CD8-positive, alpha-beta memory T cell (primary cell): Measurements from ENCODE around the gene BRIP1. TPM values are rescaled to one million over a fixed set of nuclear protein-coding genes. Genes with fewer than 3 reads are reported as not detected.

ENCODE experiments used
- CTCF ChIA-PET: fragments of 350-600 bp; sonication (Branson Sonifier 250); formaldehyde crosslinking; loops from one replicate; lab custom pipeline; 2021; ENCODE audit warnings: antibody characterized with exemption; lab: Charles Lee
- POLR2A ChIA-PET: fragments of 350-600 bp; sonication (Branson Sonifier 250); formaldehyde crosslinking; loops from one replicate; lab custom pipeline; 2021; ENCODE audit warnings: antibody characterized with exemption; lab: Charles Lee
- DNase-seq, 5 donors: peaks; one replicate each; pipeline versions ENCODE4 v3.0.0 to v3.0.0-alpha.2; 2020 to 2022; ENCODE audit warnings: mixed read lengths in 1 of 5
- H3K27ac ChIP-seq: one replicate; pipeline ENCODE4 v1.7.0; 2013; ENCODE audit warnings: low read depth, mild to moderate bottlenecking, low read length, moderate library complexity
- H3K27me3 ChIP-seq: 2 replicates; pipeline ENCODE4 v1.7.0; 2013; ENCODE audit warnings: low read length, mild to moderate bottlenecking; ENCODE audit not compliant: insufficient read depth, poor library complexity, severe bottlenecking
- H3K36me3 ChIP-seq: 2 replicates; pipeline ENCODE4 v1.7.0; 2013; ENCODE audit warnings: mild to moderate bottlenecking, low read length, moderate library complexity; ENCODE audit not compliant: insufficient read depth
- H3K4me1 ChIP-seq: 2 replicates; pipeline ENCODE4 v1.7.0; 2013; ENCODE audit warnings: mild to moderate bottlenecking, low read length, moderate library complexity; ENCODE audit not compliant: insufficient read depth
- H3K4me3 ChIP-seq: 2 replicates; pipeline ENCODE4 v1.7.0; 2013; ENCODE audit warnings: mild to moderate bottlenecking, low read length
- H3K9me3 ChIP-seq: 2 replicates; pipeline ENCODE4 v1.7.0; 2013; ENCODE audit warnings: mild to moderate bottlenecking, low read length
- H3K27ac Mint-ChIP-seq, 8 donors: one replicate each; pipeline ENCODE4 v1.8.0; 2020 to 2021; ENCODE audit warnings: mixed read lengths in 8 of 8, mild to moderate bottlenecking in 6 of 8, inconsistent platforms in 3 of 8, moderate library complexity in 3 of 8
- H3K27me3 Mint-ChIP-seq, 2 donors: one replicate each; pipeline ENCODE4 v1.8.0; 2020 to 2021; ENCODE audit warnings: mixed read lengths in 2 of 2, mild to moderate bottlenecking in 1 of 2, moderate library complexity in 1 of 2
- H3K36me3 Mint-ChIP-seq, 3 donors: one replicate each; pipeline ENCODE4 v1.8.0; 2020 to 2021; ENCODE audit warnings: mixed read lengths in 3 of 3, inconsistent platforms in 1 of 3, mild to moderate bottlenecking in 1 of 3
- H3K4me1 Mint-ChIP-seq, 3 donors: one replicate each; pipeline ENCODE4 v1.8.0; 2020 to 2021; ENCODE audit warnings: mixed read lengths in 3 of 3, inconsistent platforms in 1 of 3, mild to moderate bottlenecking in 1 of 3
- H3K4me3 Mint-ChIP-seq, 7 donors: one replicate each; pipeline ENCODE4 v1.8.0; 2020 to 2021; ENCODE audit warnings: mixed read lengths in 7 of 7, mild to moderate bottlenecking in 6 of 7, moderate library complexity in 4 of 7, inconsistent platforms in 2 of 7
- H3K9me3 Mint-ChIP-seq, 5 donors: one replicate each; pipeline ENCODE4 v1.8.0; 2020 to 2022; ENCODE audit warnings: mixed read lengths in 5 of 5, mild to moderate bottlenecking in 3 of 5, moderate library complexity in 2 of 5, inconsistent platforms in 1 of 5
- polyA plus RNA-seq: library from polyadenylated mRNA; unstranded; fragments of 300-500 nt; fragmentation: Illumina TruSeq; gene quantifications from one replicate; pipeline ENCODE4 v1.2.3, GENCODE V29; 2021
- total RNA-seq, 2 experiments: library from RNA; stranded (reverse); gene quantifications; one replicate each; pipeline ENCODE4 v1.2.3, GENCODE V29; 2021

The BRIP1 gene
- total RNA-seq (10 to 100 TPM; 11.3 to 11.7 TPM), polyA plus RNA-seq (0.86 TPM)

- ChIA-PET POLR2A (interaction anchor here (0.6 to 1.5 kb wide), 9 partner anchors 9 to 1787 kb away, joined by 3 to 8 read pairs (median 4); no protein-coding TSS in a partner anchor), CTCF (interaction anchor here (1.1 to 1.5 kb wide), 2 partner anchors 38 to 203 kb away, joined by 3 read pairs; no protein-coding TSS in a partner anchor)
- Histone ChIP-seq H3K27me3 (no peaks in the 10 kb centered on the region), H3K4me1 (peaks cover 10% of the 10 kb centered on the region), H3K36me3 (no peaks in the 10 kb centered on the region), H3K9me3 (no peaks in the 10 kb centered on the region), H3K27ac (peak within 1 kb of the TSS; percentile 78), H3K4me3 (peak within 1 kb of the TSS; percentile 84)
- Mint-ChIP-seq H3K4me3 (peak within 1 kb of the TSS; percentile 91 to 98 (median 97)), H3K27me3 (no peaks in the 10 kb centered on the region), H3K36me3 (peaks cover 0 to 18% (median 1%) of the 10 kb centered on the region in 3 donors), H3K4me1 (peaks cover 23 to 36% (median 31%) of the 10 kb centered on the region in 3 donors), H3K9me3 (no peaks in the 10 kb centered on the region), H3K27ac (peak within 1 kb of the TSS; percentile 84 to 97 (median 94))
- DNase-seq = peak; percentile 85 to 93 (median 87)
Measured at GRCh38 chr17:61862975-61863800, at the start of gene BRIP1. Gene BRIP1, minus strand, starts transcription at chr17:61863528. Its CDS starts 1,989 bp downstream, at chr17:61861539.

- Histone ChIP-seq H3K9me3 (no peaks in the 10 kb centered on the region), H3K27me3 (no peaks in the 10 kb centered on the region), H3K4me1 (no peaks in the 10 kb centered on the region), H3K4me3 (no peak overlapping the region), H3K36me3 (peaks cover 18% of the 10 kb centered on the region), H3K27ac (no peak overlapping the region)
- ChIA-PET POLR2A (no interaction called here), CTCF (no interaction called here)
- peak overlapping the region in 1 of 8 donors; percentile 60 for H3K27ac Mint-ChIP-seq
- H3K27me3 Mint-ChIP-seq = no peaks in the 10 kb centered on the region
- DNase-seq = no peak
- no peaks in the 10 kb centered on the region for H3K9me3 Mint-ChIP-seq
- H3K4me3 Mint-ChIP-seq = no peak overlapping the region
- peaks cover 7 to 14% (median 10%) of the 10 kb centered on the region in 3 donors for H3K4me1 Mint-ChIP-seq
- H3K36me3 Mint-ChIP-seq = peaks cover 8 to 55% (median 23%) of the 10 kb centered on the region in 3 donors
Measured at GRCh38 chr17:61908292-61909037, 45.1 kb upstream of the BRIP1 start.

GRCh38 chr17:61907361-61907760, 44.0 kb upstream of the BRIP1 start:
- H3K36me3 ChIP-seq = peaks cover 21% of the 10 kb centered on the region
- peak overlapping the region in 4 of 8 donors; percentile 10 to 71 (median 46) for H3K27ac Mint-ChIP-seq
- no peaks in the 10 kb centered on the region for H3K9me3 Mint-ChIP-seq
- H3K27me3 Mint-ChIP-seq = no peaks in the 10 kb centered on the region
- H3K9me3 ChIP-seq = no peaks in the 10 kb centered on the region
- H3K4me3 Mint-ChIP-seq = peak overlapping the region in 1 of 7 donors; percentile 17
- no peaks in the 10 kb centered on the region for H3K4me1 ChIP-seq
- peaks cover 7 to 19% (median 14%) of the 10 kb centered on the region in 3 donors for H3K4me1 Mint-ChIP-seq
- H3K27ac ChIP-seq = no peak overlapping the region
- H3K4me3 ChIP-seq = no peak overlapping the region
- no peak for DNase-seq
- CTCF ChIA-PET = no interaction called here
- H3K36me3 Mint-ChIP-seq = peaks cover 8 to 57% (median 27%) of the 10 kb centered on the region in 3 donors
- H3K27me3 ChIP-seq = no peaks in the 10 kb centered on the region
- POLR2A ChIA-PET = no interaction called here

- peak overlapping the region; percentile 22 for H3K4me3 ChIP-seq
- H3K9me3 ChIP-seq = no peaks in the 10 kb centered on the region
- H3K27me3 ChIP-seq = no peaks in the 10 kb centered on the region
- Mint-ChIP-seq H3K27ac (peak overlapping the region; percentile 90 to 99 (median 94)), H3K27me3 (no peaks in the 10 kb centered on the region), H3K4me3 (peak overlapping the region; percentile 49 to 88 (median 79)), H3K9me3 (no peaks in the 10 kb centered on the region), H3K36me3 (peaks cover 0 to 56% (median 21%) of the 10 kb centered on the region in 3 donors), H3K4me1 (peaks cover 5 to 14% (median 14%) of the 10 kb centered on the region in 3 donors)
- ChIA-PET CTCF (interaction anchor here (1.5 to 1.6 kb wide), 2 partner anchors 23 to 162 kb away, joined by 4 to 7 read pairs; partner anchors contain the start of gene INTS2), POLR2A (interaction anchor here (0.7 kb wide), 1 partner anchor 41 kb away, joined by 5 read pairs; the partner anchor contains the start of gene BRIP1)
- DNase-seq = peak; percentile 4 to 67 (median 15)
- H3K27ac ChIP-seq = peak overlapping the region; percentile 68
- peaks cover 10% of the 10 kb centered on the region for H3K36me3 ChIP-seq
- H3K4me1 ChIP-seq = no peaks in the 10 kb centered on the region
Measured at GRCh38 chr17:61904094-61904710, 40.9 kb upstream of the BRIP1 start.

GRCh38 chr17:61903251-61903650, 39.9 kb upstream of the BRIP1 start:
- H3K36me3 ChIP-seq = peaks cover 10% of the 10 kb centered on the region
- Mint-ChIP-seq H3K27ac (peak overlapping the region in 7 of 8 donors; percentile 90 to 99 (median 95)), H3K27me3 (no peaks in the 10 kb centered on the region), H3K4me1 (peaks cover 5 to 14% (median 14%) of the 10 kb centered on the region in 3 donors), H3K36me3 (peaks cover 0 to 57% (median 21%) of the 10 kb centered on the region in 3 donors), H3K9me3 (no peaks in the 10 kb centered on the region), H3K4me3 (peak overlapping the region in 3 of 7 donors; percentile 27 to 42 (median 32))
- H3K4me1 ChIP-seq = no peaks in the 10 kb centered on the region
- H3K27ac ChIP-seq = no peak overlapping the region
- DNase-seq = no peak
- CTCF ChIA-PET = interaction anchor here (0.8 kb wide), 1 partner anchor 84 kb away, joined by 3 read pairs; no protein-coding TSS in a partner anchor
- no peaks in the 10 kb centered on the region for H3K27me3 ChIP-seq
- H3K4me3 ChIP-seq = no peak overlapping the region
- H3K9me3 ChIP-seq = no peaks in the 10 kb centered on the region
- POLR2A ChIA-PET = no interaction called here

- POLR2A ChIA-PET = no interaction called here
- DNase-seq = no peak
- H3K9me3 Mint-ChIP-seq = no peaks in the 10 kb centered on the region
- peaks cover 0 to 74% (median 14%) of the 10 kb centered on the region in 3 donors for H3K36me3 Mint-ChIP-seq
- H3K4me1 Mint-ChIP-seq = peaks cover 0 to 2% (median 2%) of the 10 kb centered on the region in 3 donors
- Histone ChIP-seq H3K27me3 (no peaks in the 10 kb centered on the region), H3K9me3 (no peaks in the 10 kb centered on the region), H3K36me3 (peaks cover 10% of the 10 kb centered on the region), H3K27ac (no peak overlapping the region), H3K4me1 (no peaks in the 10 kb centered on the region), H3K4me3 (no peak overlapping the region)
- H3K4me3 Mint-ChIP-seq = no peak overlapping the region
- peak overlapping the region in 2 of 8 donors; percentile 9 to 33 for H3K27ac Mint-ChIP-seq
- no peaks in the 10 kb centered on the region for H3K27me3 Mint-ChIP-seq
- CTCF ChIA-PET = no interaction called here
Measured at GRCh38 chr17:61897548-61898180, 34.3 kb upstream of the BRIP1 start.

- Mint-ChIP-seq H3K27ac (peak overlapping the region in 1 of 8 donors; percentile 64), H3K36me3 (peaks cover 0 to 74% (median 15%) of the 10 kb centered on the region in 3 donors), H3K27me3 (no peaks in the 10 kb centered on the region), H3K9me3 (no peaks in the 10 kb centered on the region), H3K4me3 (no peak overlapping the region), H3K4me1 (peaks cover 0 to 2% (median 2%) of the 10 kb centered on the region in 3 donors)
- ChIA-PET CTCF (no interaction called here), POLR2A (no interaction called here)
- no peak overlapping the region for H3K4me3 ChIP-seq
- no peaks in the 10 kb centered on the region for H3K36me3 ChIP-seq
- H3K27ac ChIP-seq = no peak overlapping the region
- DNase-seq = no peak
- H3K9me3 ChIP-seq = no peaks in the 10 kb centered on the region
- no peaks in the 10 kb centered on the region for H3K27me3 ChIP-seq
- no peaks in the 10 kb centered on the region for H3K4me1 ChIP-seq
Measured at GRCh38 chr17:61895391-61895790, 32.1 kb upstream of the BRIP1 start.
